Measurements from ENCODE around the gene EMC6.

The EMC6 gene

DNA sequence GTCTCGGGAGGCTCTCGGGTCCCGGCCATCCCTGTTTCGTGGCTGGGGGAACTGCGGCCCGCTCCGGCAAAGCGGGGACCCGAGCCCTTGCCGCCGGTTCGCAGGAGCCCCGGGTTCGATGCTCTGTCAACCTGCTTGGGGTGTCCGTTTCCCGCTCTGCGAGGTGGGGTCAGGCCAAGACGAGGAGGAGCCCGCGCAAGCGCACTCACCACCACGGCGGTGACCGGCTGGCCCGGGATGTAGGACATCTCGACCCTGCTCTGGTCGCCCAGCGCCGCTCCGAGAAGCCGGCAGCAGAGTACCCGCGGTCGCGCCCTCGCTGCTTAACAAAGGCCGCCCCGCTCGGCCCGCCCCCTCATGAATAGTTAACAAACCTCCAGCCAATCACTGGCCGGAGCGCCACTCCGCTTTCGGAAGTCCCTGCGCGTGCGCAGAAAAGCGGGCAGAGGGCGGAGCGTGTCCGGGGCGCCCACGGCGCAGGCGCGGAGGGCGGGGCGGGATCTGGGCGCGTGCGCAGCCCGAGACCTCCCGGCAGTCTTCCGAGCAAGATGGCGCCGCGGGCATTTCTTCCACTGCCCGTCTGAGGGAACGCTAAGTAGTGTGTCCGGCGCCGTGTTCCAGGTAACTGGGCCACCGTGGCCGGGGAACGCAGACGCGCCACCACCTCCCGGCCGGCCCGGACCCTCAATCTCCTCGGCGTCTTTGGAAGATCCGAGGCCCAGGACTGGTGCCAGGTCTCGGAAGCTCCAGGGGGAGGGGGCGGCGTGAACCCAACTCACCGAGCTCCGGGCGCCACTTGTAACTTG, at the start of gene EMC6, which contains the start of gene TAX1BP3:
TSS of gene EMC6 (plus strand) at position 534 of the 806 bp plus-strand sequence. CDS start 335 bp downstream, outside the sequence.
TSS of gene TAX1BP3 (minus strand) at position 300 of the 806 bp plus-strand sequence. CDS start at position 248, 52 bp downstream.
- peak; percentile 96 to 98 for DNase-seq (ENCODE audit: low read depth in 2 of 2)

DNA sequence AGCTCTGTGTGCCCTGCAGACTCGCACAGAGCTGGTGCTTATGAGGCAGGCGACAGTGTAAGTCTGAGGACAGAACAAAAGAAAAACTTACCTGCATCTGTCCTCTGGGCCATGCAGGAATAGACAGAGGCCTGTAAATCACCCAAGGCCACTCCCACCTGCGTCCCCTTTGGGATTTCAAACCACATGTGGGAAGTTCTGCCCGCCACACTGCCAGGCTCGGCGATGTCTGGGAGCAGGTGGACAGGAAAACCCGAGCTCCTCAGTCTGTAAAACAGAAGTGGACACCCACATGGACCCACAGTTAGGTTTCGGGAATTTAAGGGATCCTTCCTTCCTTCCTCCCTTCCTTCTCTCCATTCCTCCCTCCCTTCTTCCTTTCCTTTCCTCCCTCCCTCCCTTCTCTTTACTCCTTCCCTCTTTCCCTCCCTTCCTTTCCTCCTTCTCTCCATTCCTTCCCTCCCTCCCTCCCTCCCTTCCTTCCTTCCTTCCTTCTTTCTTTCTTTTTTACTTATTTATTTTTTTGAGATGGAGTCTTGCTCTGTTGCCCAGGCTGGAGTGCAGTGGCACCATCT, 47.4 kb upstream of the EMC6 start:
- no peak for DNase-seq (ENCODE audit: low read depth in 2 of 2)

- no peak for DNase-seq (ENCODE audit: low read depth in 2 of 2)
Measured at GRCh38 chr17:3622977-3623594, 45.5 kb upstream of the EMC6 start.

DNA sequence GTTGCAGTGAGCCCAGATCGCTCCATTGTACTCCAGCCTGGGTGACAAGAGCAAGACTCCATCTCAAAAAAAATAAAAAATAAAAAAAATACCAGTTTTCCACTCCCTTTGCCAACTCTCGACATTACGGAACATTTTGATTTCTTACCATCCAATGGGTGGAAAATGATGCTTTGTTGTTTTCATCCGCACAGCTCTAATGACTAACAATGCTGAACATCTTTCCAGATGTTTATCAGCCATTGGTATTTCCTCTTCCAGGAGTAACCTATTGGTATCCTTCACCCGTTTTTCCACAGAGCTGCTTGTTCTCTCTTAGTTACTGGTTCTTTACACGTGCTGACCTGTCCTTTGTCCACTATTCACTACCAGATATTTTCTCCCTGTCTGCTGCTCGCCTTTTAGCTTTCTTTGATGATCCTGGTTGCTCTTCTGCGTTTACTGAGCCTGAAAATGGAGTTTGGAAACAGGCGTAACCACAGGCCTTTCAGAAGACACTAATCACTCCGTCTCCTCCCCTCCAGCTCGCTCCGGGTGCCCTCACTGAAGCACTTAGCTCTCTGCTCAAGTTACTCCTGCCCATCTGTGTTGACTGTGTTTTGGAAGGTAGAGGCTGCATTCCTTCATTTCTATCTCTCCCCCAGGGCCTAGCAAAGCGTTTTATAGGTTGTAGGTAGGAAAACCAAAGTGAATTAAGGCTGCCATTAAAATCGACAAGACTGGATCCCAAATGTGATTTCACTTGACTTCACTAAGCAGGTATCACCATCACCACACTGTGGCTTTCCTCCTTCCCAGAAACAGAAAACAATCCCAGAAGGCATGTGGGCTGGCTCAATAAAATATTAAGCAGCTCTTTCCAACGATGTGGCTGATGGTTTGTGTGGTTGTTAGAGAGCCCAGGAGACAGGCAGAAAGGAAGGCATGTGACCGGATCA, 41.5 kb upstream of the EMC6 start:
- no peak for DNase-seq (ENCODE audit: low read depth in 2 of 2)

DNA sequence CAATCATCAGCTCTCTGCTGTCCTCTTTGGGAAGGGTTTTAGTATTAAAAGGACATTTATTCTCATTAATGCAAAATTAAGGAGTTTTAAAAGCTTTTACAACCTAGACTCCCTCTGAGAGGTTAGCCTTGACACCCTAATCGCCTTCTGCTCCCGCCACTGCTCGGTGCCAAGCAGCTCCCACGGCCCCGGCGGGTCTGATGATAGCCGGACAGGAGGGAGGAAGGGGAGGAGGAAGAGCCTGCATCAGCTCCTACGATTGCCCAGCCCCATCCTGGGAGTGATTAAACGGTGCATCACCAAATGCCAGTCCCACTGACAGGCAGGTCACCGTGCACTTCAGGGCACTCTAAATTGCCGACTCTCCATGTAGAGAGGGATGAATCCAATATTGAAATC, 40.8 kb upstream of the EMC6 start:
- no peak for DNase-seq (ENCODE audit: low read depth in 2 of 2)

GRCh38 chr17:3630781-3631180, 37.8 kb upstream of the EMC6 start:
- DNase-seq (ENCODE audit: low read depth in 2 of 2) = no peak

GRCh38 chr17:3632287-3632686, 36.3 kb upstream of the EMC6 start:
- no peak for DNase-seq (ENCODE audit: low read depth in 2 of 2)

DNA sequence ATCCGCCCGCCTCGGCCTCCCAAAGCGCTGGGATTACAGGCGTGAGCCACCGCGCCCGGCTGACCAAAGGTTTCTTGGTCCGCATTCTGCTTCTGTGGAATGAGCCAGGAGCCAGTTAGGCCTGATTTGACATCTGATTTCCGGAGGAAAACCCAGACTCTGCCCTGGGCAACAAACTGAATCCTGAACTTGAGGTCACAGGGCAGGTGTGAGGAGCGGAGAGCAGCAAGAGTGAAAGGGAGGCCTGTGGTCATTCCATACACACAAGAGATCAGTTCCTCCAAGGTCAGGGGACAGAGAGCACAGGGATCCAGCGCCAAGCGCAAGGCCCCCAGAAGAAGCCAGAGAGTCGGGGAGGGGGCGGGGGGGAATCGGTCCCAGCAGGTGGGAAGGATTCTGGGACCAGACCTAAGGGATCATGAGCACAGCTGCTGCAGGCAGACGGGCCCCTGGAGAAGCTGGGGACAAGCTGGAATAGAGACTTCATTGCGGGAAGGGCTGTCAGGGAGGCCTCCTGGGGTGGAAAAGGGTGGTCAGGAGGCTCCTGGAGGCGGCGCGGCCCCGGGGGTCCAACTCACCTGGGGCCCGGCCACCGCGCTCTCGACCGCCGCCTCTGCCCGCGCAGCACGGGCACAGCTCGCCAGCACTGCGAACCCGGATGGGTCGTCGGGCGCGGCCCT, 33.0 kb upstream of the EMC6 start:
- no peak for DNase-seq (ENCODE audit: low read depth in 2 of 2)

DNA sequence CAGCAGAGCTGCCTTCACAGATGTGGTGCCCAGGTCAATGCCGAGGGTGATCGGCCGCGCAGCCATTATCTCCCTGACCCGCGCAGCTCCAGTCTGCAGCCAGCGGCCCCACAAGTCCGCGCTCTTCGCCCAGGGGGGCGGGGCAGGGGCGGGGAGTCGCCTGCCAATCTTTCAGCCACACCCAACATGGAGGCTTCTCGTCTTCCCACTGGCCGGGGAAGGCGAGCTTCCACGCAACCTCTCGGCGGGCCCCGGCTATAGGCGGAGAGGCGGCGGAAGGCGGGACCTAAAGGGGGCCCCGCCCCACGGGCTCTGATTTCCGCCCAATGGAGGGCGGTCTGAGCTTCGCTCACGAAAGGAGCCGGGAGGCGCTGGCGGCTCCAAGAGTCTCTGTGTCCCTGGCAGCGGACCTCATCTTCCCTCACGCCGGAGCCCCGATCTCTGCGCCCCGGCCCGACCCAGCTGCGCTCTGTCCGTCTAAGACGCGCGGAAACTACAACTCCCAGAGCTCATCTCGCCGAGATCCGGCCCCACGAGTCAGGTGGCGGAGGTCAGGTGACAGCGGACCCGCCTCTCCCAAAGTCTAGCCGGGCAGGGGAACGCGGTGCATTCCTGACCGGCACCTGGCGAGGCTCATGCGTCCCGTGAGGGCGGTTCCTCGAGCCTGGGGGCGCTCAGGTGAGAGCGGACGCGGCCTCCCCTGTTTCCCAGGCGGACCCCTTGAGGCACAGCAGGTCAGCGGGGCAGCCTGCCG, 32.3 kb upstream of the EMC6 start, which contains the start of the genes CTNS and SHPK:
TSS of gene CTNS (plus strand) at position 607 of the 754 bp plus-strand sequence. CDS start 3,447 bp downstream, outside the sequence.
TSS of gene SHPK (minus strand) at position 97 of the 754 bp plus-strand sequence. CDS start at position 66, 31 bp downstream.
- peak; percentile 85 to 90 for DNase-seq (ENCODE audit: low read depth in 2 of 2)

GRCh38 chr17:3636908-3637373, 31.7 kb upstream of the EMC6 start:
- DNase-seq (ENCODE audit: low read depth in 2 of 2) = no peak

DNA sequence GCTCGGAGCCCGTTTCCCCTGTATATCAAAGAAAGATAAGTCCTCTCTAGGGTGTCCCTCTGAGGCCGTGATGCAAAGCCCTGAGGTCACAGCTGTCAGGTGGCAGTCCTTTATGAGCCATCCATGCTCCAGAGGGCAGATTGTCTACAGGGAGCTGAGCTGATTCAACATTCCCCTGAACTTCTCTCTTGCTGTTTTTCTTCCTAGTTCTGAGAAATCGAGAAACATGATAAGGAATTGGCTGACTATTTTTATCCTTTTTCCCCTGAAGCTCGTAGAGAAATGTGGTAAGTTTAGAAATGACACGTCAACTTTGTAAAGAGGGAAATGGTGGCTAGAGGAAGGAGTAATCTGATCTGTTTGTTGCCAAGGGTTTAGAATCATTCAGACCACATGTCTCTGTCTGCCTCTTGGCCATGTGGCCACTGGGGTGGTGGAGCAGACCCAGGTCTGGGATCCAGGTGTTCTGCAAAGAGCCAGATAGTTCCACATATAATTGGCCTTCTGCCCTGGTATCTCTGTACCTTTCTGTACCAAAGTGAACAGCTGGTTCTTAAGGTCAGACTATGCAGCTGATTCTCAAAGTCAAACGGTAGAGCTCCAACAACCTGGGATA, 28.5 kb upstream of the EMC6 start:
- DNase-seq (ENCODE audit: low read depth in 2 of 2) = no peak

DNA sequence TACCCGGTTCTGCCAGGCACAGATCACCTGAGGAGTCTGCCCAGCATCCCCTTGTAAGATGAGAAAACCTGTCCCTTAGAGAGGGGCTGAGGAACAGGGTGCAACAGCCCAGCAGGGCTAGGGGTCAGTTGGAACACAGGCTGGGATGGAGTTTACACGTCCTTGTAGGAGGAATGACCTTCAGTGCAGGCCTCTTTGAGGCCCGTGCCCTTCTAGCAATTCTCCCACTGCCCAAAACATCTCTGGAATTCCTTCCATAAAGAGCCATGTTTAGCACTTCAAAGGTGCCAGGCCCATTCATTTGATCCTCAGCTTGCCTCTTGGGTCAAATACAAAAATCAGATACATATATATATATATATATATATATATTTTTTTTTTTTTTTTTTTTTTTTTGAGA, 27.6 kb upstream of the EMC6 start:
- no peak for DNase-seq (ENCODE audit: low read depth in 2 of 2)

DNA sequence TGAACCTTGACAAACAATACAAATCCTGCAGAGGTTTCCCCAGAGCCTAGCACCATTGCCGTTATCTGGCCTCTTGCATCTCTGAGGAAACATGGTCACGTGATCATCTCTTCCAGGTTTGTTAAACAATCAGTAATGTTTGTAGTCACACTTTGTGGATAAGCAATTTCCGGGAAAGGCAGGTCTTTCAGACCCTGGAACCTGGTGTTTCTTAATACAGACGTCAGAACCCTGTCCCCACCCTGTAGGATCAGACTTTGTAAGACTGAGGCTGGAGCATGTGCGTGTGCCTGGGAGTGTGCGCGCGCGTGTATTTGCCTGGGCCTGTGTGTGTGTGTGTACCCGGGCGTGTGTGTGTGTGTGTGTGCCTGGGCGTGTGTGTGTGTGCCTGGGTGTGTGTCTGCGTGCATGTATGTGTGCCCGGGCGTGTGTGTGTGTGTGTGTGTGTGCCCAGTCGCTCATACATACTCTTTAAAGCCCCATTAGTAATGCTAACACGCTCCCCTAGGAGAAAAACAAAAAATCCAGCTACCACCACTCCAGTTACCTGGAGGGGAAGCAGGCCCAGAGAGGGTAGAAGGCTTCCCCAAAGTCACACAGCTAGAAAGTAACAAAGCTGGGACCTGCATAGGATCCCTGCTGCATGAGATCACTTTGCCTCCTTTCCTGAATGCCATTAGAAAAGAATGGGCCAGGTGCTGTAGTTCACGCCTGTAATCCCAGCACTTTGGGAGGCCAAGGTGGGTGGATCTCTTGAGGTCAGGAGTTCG, 26.7 kb upstream of the EMC6 start:
- no peak for DNase-seq (ENCODE audit: low read depth in 2 of 2)

- DNase-seq (ENCODE audit: low read depth in 2 of 2) = no peak
Measured at GRCh38 chr17:3643889-3644349, 24.7 kb upstream of the EMC6 start.

GRCh38 chr17:3645310-3645709, 23.3 kb upstream of the EMC6 start:
- no peak for DNase-seq (ENCODE audit: low read depth in 2 of 2)

GRCh38 chr17:3647251-3647650, 21.4 kb upstream of the EMC6 start:
- no peak for DNase-seq (ENCODE audit: low read depth in 2 of 2)

DNA sequence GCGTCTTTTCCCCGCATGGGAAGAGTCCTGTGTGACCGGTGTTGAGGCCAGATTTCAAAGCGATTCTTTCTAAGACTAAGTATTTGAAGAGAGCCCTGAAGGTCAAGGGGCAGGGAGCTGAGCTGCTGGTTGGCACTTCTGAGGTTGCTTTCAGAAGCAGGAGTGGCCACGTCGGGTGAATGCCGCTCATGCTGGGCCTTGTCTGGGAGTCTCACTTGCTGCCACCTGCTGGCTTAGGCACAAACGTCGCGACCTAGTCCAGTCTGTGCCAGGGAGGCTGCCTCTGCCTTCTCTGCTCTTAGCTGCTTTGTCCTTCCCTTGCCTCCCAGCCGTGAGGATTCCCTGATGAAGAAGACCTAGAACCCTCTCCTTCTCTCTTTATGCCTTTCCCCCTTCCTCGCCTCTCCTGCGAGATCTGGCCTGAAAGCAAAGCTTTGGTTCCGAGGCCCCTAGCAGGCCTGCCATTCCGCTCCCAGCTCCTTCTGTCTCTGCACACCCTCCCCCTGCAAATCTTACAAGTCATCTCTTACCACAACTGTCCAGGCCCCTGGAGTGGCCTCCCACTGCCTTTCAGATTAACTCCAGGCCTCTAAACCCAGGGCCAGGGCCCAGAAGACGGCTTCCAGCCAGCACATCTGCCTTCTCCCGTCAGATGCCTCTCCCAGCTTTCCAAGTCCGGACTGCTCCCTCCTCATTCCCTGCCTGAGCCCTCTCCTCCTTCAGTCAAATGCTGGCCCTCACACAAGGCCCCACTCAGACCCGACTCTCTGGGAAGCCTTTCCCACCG, 20.6 kb upstream of the EMC6 start:
- no peak for DNase-seq (ENCODE audit: low read depth in 2 of 2)

- DNase-seq (ENCODE audit: low read depth in 2 of 2) = no peak
Measured at GRCh38 chr17:3655766-3656165, 12.8 kb upstream of the EMC6 start.
